GM23338 (cell line): Measurements from ENCODE around the gene ARMC7. TPM values are rescaled to one million over a fixed set of nuclear protein-coding genes. Genes with fewer than 3 reads are reported as not detected.

ENCODE experiments used
- ATAC-seq: fragments of 200-7000 bp; cut with Tn5 transposase; 3 replicates; pipeline ENCODE4 v1.9.1; 2020
- DNase-seq: peaks from one replicate; pipeline ENCODE4 v3.0.0-alpha.2; 2015; ENCODE audit warnings: low spot score
- H2AFZ ChIP-seq: fragments of 200-600 bp; sonication (generic); 2 replicates; pipeline ENCODE4 v1.8.0; 2016; ENCODE audit warnings: antibody characterized with exemption, mild to moderate bottlenecking, moderate library complexity
- H3F3A ChIP-seq: fragments of 200-600 bp; sonication (generic); replicated peaks from 2 replicates; pipeline ENCODE4 v1.8.0; 2017; ENCODE audit warnings: antibody characterized with exemption, mixed run types, low read depth
- H3K27ac ChIP-seq: fragments of 200-600 bp; sonication (generic); 2 replicates; pipeline ENCODE4 v1.6.1; 2016; ENCODE audit warnings: low read depth
- H3K27me3 ChIP-seq: fragments of 200-600 bp; sonication (generic); 2 replicates; pipeline ENCODE4 v1.8.0; 2016; ENCODE audit warnings: mild to moderate bottlenecking, mixed run types, moderate library complexity; ENCODE audit not compliant: insufficient read depth
- H3K36me3 ChIP-seq: fragments of 200-600 bp; sonication (generic); 2 replicates; pipeline ENCODE4 v1.8.0; 2016; ENCODE audit warnings: mild to moderate bottlenecking; ENCODE audit not compliant: insufficient read depth
- H3K4me1 ChIP-seq: fragments of 200-600 bp; sonication (generic); 2 replicates; pipeline ENCODE4 v1.8.0; 2016; ENCODE audit warnings: mild to moderate bottlenecking, moderate library complexity; ENCODE audit not compliant: insufficient read depth
- H3K4me2 ChIP-seq: fragments of 200-600 bp; sonication (generic); 2 replicates; pipeline ENCODE4 v1.7.1; 2017; ENCODE audit warnings: mixed run types
- H3K4me3 ChIP-seq: fragments of 200-600 bp; sonication (generic); 2 replicates; pipeline ENCODE4 v1.6.1; 2016; ENCODE audit warnings: mixed run types
- H3K79me2 ChIP-seq: fragments of 200-600 bp; sonication (generic); replicated peaks from 2 replicates; pipeline ENCODE4 v1.8.0; 2017; ENCODE audit warnings: mild to moderate bottlenecking; ENCODE audit not compliant: insufficient read depth
- H3K9me2 ChIP-seq: fragments of 200-600 bp; sonication (generic); 2 replicates; pipeline ENCODE4 v1.8.0; 2017; ENCODE audit not compliant: insufficient read depth
- H4K20me1 ChIP-seq: fragments of 200-600 bp; sonication (generic); replicated peaks from 2 replicates; pipeline ENCODE4 v1.8.0; 2017; ENCODE audit warnings: mild to moderate bottlenecking; ENCODE audit not compliant: insufficient read depth
- H3K27ac Mint-ChIP-seq: 2 replicates; pipeline ENCODE4 v1.8.0; 2020; ENCODE audit warnings: inconsistent platforms, mild to moderate bottlenecking, moderate library complexity, mixed read lengths
- H3K27me3 Mint-ChIP-seq: 3 replicates; pipeline ENCODE4 v1.8.0; 2022; ENCODE audit warnings: low read depth, mild to moderate bottlenecking, moderate library complexity, mixed read lengths, inconsistent platforms; ENCODE audit not compliant: insufficient read depth, poor library complexity
- H3K36me3 Mint-ChIP-seq: 3 replicates; pipeline ENCODE4 v1.8.0; 2021; ENCODE audit warnings: low read depth, mild to moderate bottlenecking, inconsistent platforms, moderate library complexity, mixed read lengths
- H3K4me1 Mint-ChIP-seq: 3 replicates; pipeline ENCODE4 v1.8.0; 2020; ENCODE audit warnings: mild to moderate bottlenecking, inconsistent platforms, mixed read lengths
- H3K4me3 Mint-ChIP-seq: 3 replicates; pipeline ENCODE4 v1.8.0; 2021; ENCODE audit warnings: moderate library complexity, mild to moderate bottlenecking, inconsistent platforms, mixed read lengths
- H3K9me3 Mint-ChIP-seq: 3 replicates; pipeline ENCODE4 v1.8.0; 2020; ENCODE audit warnings: moderate library complexity, mild to moderate bottlenecking, inconsistent platforms, mixed read lengths
- CTCF ChIP-seq, 2 experiments: fragments of 200-600 bp in 1 of 2; sonication (generic) in 1 of 2; conservative IDR thresholded peaks; 2 replicates each; pipeline versions ENCODE4 v1.5.1 to v1.6.1; 2016 to 2017; ENCODE audit warnings: antibody characterized with exemption in 2 of 2, low read depth in 2 of 2, mild to moderate bottlenecking in 2 of 2, moderate library complexity in 1 of 2
- ETS1 ChIP-seq: IDR thresholded peaks from 2 replicates; pipeline ENCODE4 v1.6.1; 2016; ENCODE audit warnings: antibody characterized with exemption
- JUNB ChIP-seq: IDR thresholded peaks from one replicate; pipeline ENCODE4 v1.6.1; 2016; ENCODE audit warnings: antibody characterized with exemption; ENCODE audit not compliant: unreplicated experiment
- polyA plus RNA-seq: library from polyadenylated mRNA; unstranded; fragments of >200 nt; fragmentation: Nextera tagmentation; extraction: Ambion mirVana; gene quantifications from 2 replicates; pipeline ENCODE4 v1.2.1, GENCODE V29; 2016
- total RNA-seq: library from RNA; depleted of rRNA; stranded (reverse); fragments of >200 nt; shearing (Covaris generic); gene quantifications from 2 replicates; pipeline ENCODE4 v1.2.3, GENCODE V29; 2014
- TF ChIP-seq, protein P1 (sequence below): fragments of 250-450 bp; sonication (Bioruptor Pico); IDR thresholded peaks from 2 replicates; pipeline ENCODE4 v1.5.0; 2020; ENCODE audit warnings: mild to moderate bottlenecking, moderate library complexity
- TF ChIP-seq, protein P2 (sequence below): IDR thresholded peaks from one replicate; pipeline ENCODE4 v1.6.1; 2018; ENCODE audit warnings: antibody characterized with exemption; ENCODE audit not compliant: unreplicated experiment

The ARMC7 gene
- total and polyA plus RNA-seq, 2 experiments from 2014 or later = 5.6 to 8.4 TPM

DNA sequence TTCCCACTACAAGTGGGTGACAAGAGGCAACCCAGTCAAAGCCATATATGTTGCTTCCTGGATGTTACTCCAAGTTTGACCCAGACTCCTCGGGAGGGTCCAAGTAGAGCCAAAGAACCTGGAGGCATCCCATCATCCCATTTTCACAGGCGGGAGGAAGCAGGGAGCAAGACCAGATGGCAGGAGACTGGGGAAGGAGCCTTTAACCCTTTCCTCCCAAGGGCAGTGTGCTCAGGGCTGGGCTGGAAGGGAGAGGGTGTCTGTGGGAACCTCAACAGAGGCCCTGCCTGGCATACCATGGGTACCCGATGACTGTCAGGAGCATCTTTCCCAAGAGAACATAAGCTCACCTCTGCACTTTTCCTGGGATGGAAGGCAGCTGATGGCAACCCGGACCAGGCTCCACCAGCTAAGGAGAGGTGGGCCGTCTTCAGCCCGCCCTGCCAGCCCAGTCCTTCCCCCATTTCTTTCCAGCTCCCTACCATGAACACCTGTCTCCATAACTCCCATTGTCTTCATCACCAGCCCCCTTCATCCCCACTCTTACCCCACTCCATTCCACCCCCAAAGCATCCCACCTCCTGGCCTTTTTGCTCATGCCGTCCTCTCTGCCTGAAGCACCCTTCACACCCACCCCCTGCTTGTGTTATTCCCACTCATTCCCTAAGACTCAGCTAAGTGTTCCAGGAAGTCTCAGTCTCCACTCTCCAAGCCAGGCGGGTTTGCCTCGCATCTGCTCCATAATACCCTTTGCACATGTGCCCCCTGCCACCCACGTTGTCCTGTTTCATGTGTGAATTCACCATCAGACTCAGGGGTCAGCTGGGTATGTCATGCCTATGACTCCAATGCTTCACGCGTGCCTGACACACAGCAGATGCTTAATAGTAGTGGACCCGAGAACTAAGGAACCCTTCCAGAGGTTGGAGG is 27.9 kb upstream of the ARMC7 start:
- H3K36me3 ChIP-seq = no peaks in the 10 kb centered on the region
- Mint-ChIP-seq H3K4me1 (peaks cover 38% of the 10 kb centered on the region), H3K9me3 (no peaks in the 10 kb centered on the region), H3K4me3 (no peak overlapping the region), H3K36me3 (no peaks in the 10 kb centered on the region; the same call in 2 of the 3 replicates), H3K27ac (no peak overlapping the region), H3K27me3 (peaks cover 20% of the 10 kb centered on the region)
- no peaks in the 10 kb centered on the region for H3K79me2 ChIP-seq
- H3K4me3 ChIP-seq = no peak overlapping the region
- H3K4me2 ChIP-seq = no peak overlapping the region
- no peaks in the 10 kb centered on the region for H3K27me3 ChIP-seq
- H3K4me1 ChIP-seq = peaks cover 37% of the 10 kb centered on the region
- no peak for TF ChIP-seq CTCF (conservative IDR thresholded peaks at IDR 0.05; ENCODE audit: low read depth in 2 of 2)
- no peak for TF ChIP-seq JUNB
- no peak for TF ChIP-seq ETS1
- no peaks in the 10 kb centered on the region for H4K20me1 ChIP-seq
- DNase-seq = no peak
- no peak overlapping the region for H3K27ac ChIP-seq
- H2AFZ ChIP-seq = no peak overlapping the region
- ATAC-seq = no peak
- peaks cover 17% of the 10 kb centered on the region for H3F3A ChIP-seq
- no peaks in the 10 kb centered on the region for H3K9me2 ChIP-seq

GRCh38 chr17:75082683-75083082 is 27.1 kb upstream of the ARMC7 start:
- Histone ChIP-seq H3K4me2 (no peak overlapping the region), H3K27ac (no peak overlapping the region), H2AFZ (no peak overlapping the region), H4K20me1 (no peaks in the 10 kb centered on the region), H3K4me1 (peaks cover 39% of the 10 kb centered on the region), H3K4me3 (no peak overlapping the region), H3K9me2 (no peaks in the 10 kb centered on the region), H3K27me3 (no peaks in the 10 kb centered on the region), H3K79me2 (no peaks in the 10 kb centered on the region), H3K36me3 (no peaks in the 10 kb centered on the region), H3F3A (peaks cover 22% of the 10 kb centered on the region)
- Mint-ChIP-seq H3K27me3 (peaks cover 19% of the 10 kb centered on the region), H3K9me3 (no peaks in the 10 kb centered on the region), H3K36me3 (no peaks in the 10 kb centered on the region; the same call in 2 of the 3 replicates), H3K4me3 (no peak overlapping the region; the same call in 2 of the 3 replicates), H3K27ac (no peak overlapping the region), H3K4me1 (peaks cover 38% of the 10 kb centered on the region)
- no peak for ATAC-seq
- DNase-seq = no peak
- TF ChIP-seq ETS1 = no peak
- TF ChIP-seq, protein P1, sequence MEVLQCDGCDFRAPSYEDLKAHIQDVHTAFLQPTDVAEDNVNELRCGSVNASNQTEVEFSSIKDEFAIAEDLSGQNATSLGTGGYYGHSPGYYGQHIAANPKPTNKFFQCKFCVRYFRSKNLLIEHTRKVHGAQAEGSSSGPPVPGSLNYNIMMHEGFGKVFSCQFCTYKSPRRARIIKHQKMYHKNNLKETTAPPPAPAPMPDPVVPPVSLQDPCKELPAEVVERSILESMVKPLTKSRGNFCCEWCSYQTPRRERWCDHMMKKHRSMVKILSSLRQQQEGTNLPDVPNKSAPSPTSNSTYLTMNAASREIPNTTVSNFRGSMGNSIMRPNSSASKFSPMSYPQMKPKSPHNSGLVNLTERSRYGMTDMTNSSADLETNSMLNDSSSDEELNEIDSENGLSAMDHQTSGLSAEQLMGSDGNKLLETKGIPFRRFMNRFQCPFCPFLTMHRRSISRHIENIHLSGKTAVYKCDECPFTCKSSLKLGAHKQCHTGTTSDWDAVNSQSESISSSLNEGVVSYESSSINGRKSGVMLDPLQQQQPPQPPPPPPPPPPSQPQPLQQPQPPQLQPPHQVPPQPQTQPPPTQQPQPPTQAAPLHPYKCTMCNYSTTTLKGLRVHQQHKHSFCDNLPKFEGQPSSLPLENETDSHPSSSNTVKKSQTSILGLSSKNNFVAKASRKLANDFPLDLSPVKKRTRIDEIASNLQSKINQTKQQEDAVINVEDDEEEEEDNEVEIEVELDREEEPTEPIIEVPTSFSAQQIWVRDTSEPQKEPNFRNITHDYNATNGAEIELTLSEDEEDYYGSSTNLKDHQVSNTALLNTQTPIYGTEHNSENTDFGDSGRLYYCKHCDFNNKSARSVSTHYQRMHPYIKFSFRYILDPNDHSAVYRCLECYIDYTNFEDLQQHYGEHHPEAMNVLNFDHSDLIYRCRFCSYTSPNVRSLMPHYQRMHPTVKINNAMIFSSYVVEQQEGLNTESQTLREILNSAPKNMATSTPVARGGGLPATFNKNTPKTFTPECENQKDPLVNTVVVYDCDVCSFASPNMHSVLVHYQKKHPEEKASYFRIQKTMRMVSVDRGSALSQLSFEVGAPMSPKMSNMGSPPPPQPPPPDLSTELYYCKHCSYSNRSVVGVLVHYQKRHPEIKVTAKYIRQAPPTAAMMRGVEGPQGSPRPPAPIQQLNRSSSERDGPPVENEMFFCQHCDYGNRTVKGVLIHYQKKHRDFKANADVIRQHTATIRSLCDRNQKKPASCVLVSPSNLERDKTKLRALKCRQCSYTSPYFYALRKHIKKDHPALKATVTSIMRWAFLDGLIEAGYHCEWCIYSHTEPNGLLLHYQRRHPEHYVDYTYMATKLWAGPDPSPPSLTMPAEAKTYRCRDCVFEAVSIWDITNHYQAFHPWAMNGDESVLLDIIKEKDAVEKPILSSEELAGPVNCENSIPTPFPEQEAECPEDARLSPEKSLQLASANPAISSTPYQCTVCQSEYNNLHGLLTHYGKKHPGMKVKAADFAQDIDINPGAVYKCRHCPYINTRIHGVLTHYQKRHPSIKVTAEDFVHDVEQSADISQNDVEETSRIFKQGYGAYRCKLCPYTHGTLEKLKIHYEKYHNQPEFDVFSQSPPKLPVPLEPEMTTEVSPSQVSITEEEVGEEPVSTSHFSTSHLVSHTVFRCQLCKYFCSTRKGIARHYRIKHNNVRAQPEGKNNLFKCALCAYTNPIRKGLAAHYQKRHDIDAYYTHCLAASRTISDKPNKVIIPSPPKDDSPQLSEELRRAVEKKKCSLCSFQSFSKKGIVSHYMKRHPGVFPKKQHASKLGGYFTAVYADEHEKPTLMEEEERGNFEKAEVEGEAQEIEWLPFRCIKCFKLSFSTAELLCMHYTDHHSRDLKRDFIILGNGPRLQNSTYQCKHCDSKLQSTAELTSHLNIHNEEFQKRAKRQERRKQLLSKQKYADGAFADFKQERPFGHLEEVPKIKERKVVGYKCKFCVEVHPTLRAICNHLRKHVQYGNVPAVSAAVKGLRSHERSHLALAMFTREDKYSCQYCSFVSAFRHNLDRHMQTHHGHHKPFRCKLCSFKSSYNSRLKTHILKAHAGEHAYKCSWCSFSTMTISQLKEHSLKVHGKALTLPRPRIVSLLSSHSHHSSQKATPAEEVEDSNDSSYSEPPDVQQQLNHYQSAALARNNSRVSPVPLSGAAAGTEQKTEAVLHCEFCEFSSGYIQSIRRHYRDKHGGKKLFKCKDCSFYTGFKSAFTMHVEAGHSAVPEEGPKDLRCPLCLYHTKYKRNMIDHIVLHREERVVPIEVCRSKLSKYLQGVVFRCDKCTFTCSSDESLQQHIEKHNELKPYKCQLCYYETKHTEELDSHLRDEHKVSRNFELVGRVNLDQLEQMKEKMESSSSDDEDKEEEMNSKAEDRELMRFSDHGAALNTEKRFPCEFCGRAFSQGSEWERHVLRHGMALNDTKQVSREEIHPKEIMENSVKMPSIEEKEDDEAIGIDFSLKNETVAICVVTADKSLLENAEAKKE = no peak
- TF ChIP-seq, protein P2, sequence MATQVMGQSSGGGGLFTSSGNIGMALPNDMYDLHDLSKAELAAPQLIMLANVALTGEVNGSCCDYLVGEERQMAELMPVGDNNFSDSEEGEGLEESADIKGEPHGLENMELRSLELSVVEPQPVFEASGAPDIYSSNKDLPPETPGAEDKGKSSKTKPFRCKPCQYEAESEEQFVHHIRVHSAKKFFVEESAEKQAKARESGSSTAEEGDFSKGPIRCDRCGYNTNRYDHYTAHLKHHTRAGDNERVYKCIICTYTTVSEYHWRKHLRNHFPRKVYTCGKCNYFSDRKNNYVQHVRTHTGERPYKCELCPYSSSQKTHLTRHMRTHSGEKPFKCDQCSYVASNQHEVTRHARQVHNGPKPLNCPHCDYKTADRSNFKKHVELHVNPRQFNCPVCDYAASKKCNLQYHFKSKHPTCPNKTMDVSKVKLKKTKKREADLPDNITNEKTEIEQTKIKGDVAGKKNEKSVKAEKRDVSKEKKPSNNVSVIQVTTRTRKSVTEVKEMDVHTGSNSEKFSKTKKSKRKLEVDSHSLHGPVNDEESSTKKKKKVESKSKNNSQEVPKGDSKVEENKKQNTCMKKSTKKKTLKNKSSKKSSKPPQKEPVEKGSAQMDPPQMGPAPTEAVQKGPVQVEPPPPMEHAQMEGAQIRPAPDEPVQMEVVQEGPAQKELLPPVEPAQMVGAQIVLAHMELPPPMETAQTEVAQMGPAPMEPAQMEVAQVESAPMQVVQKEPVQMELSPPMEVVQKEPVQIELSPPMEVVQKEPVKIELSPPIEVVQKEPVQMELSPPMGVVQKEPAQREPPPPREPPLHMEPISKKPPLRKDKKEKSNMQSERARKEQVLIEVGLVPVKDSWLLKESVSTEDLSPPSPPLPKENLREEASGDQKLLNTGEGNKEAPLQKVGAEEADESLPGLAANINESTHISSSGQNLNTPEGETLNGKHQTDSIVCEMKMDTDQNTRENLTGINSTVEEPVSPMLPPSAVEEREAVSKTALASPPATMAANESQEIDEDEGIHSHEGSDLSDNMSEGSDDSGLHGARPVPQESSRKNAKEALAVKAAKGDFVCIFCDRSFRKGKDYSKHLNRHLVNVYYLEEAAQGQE = no peak
